K562 (cell line): ENCODE data around the gene RBFOX1. TPM values are rescaled to one million over a fixed set of nuclear protein-coding genes. Genes with fewer than 3 reads are reported as not detected.

Experiments
- ATAC-seq: fragments of 200-7000 bp; cut with Tn5 transposase; 3 replicates; pipeline ENCODE4 v1.9.1; 2020; ENCODE audit warnings: moderate library complexity
- BruUV-seq: library from RNA; stranded (reverse); fragments of 400-500 nt; replicated peaks from 2 replicates; lab custom pipeline; 2021; lab: Mats Ljungman, UMichigan
- CTCF ChIA-PET: fragments of 300-600 bp; formaldehyde crosslinking; extraction: SDS; loops from one replicate; lab custom pipeline; 2021; ENCODE audit warnings: low intra/inter-chr PET ratio; lab: Yijun Ruan, JAX
- POLR2A ChIA-PET: fragments of 300-600, 350-650 bp; sonication (Branson Sonifier 250); formaldehyde crosslinking; extraction: SDS; loops from one replicate; lab custom pipeline; 2021; ENCODE audit warnings: antibody characterized with exemption, inconsistent platforms; lab: Yijun Ruan, JAX
- DNase-seq, 4 experiments: peaks; one replicate each; pipeline versions ENCODE4 v3.0.0 to v3.0.0-alpha.2; 2011 to 2018; ENCODE audit warnings: low spot score in 3 of 4, mixed read lengths in 3 of 4; ENCODE audit errors: extremely low read depth in 1 of 4
- FAIRE-seq: peaks from 2 replicates; lab custom pipeline; 2011; peaks lifted over from hg19 to GRCh38; lab: Jason Lieb, UNC
- H2AFZ ChIP-seq: 2 replicates; pipeline ENCODE4 v1.6.0; 2011; ENCODE audit warnings: low read depth, low read length, control low read depth, inconsistent platforms
- H3K27ac ChIP-seq: fragments of 200-600 bp; 3 replicates; pipeline ENCODE4 v1.8.0; 2011; ENCODE audit warnings: low read depth, mild to moderate bottlenecking, control low read depth, inconsistent platforms, low read length, moderate library complexity, mixed read lengths; ENCODE audit errors: extremely low read depth
- H3K27me3 ChIP-seq, 2 experiments: fragments of 300-600 bp in 1 of 2; 2 replicates in 1 of 2; 3 replicates in 1 of 2; pipeline versions ENCODE4 v1.6.0 to v1.8.0; 2011; ENCODE audit warnings: inconsistent platforms in 2 of 2, low read length in 2 of 2, mild to moderate bottlenecking in 1 of 2, mixed read lengths in 1 of 2, moderate library complexity in 1 of 2; ENCODE audit not compliant: control insufficient read depth in 2 of 2, insufficient read depth in 2 of 2
- H3K36me3 ChIP-seq: fragments of 300-600 bp; 3 replicates; pipeline ENCODE4 v1.8.0; 2011; ENCODE audit warnings: mild to moderate bottlenecking, low read length, inconsistent platforms; ENCODE audit not compliant: control insufficient read depth, insufficient read depth
- H3K4me1 ChIP-seq, 2 experiments: fragments of 200-600 bp in 1 of 2; replicated peaks in 1 of 2; 2 replicates in 1 of 2; 3 replicates in 1 of 2; pipeline versions ENCODE4 v1.5.1 to v1.8.0; 2011; ENCODE audit warnings: inconsistent platforms in 2 of 2, low read length in 2 of 2, mild to moderate bottlenecking in 1 of 2, mixed read lengths in 1 of 2, moderate library complexity in 1 of 2; ENCODE audit not compliant: control insufficient read depth in 2 of 2, insufficient read depth in 2 of 2
- H3K4me2 ChIP-seq: 2 replicates; pipeline ENCODE4 v1.6.1; 2011; ENCODE audit warnings: low read length, control low read depth, inconsistent platforms, mixed read lengths; ENCODE audit not compliant: insufficient read depth
- H3K4me3 ChIP-seq: fragments of 200-600 bp; sonication (generic), shearing (Covaris generic); 2 replicates; pipeline ENCODE4 v1.5.1; 2016; ENCODE audit warnings: control low read depth, inconsistent platforms
- H3K79me2 ChIP-seq: fragments of 200-600 bp; 3 replicates; pipeline ENCODE4 v1.8.0; 2011; ENCODE audit warnings: low read length, inconsistent platforms; ENCODE audit not compliant: control insufficient read depth, insufficient read depth
- H3K9ac ChIP-seq, 2 experiments: 2 replicates each; pipeline versions ENCODE4 v1.6.0 to v1.6.1; 2011; ENCODE audit warnings: low read depth in 2 of 2, low read length in 2 of 2, control low read depth in 1 of 2, inconsistent platforms in 1 of 2, mild to moderate bottlenecking in 1 of 2, mixed read lengths in 1 of 2; ENCODE audit not compliant: insufficient read depth in 1 of 2
- H3K9me1 ChIP-seq: one replicate; pipeline ENCODE4 v1.6.0; 2011; ENCODE audit warnings: inconsistent platforms, mild to moderate bottlenecking, low read length, moderate library complexity; ENCODE audit not compliant: control insufficient read depth, insufficient read depth
- H3K9me3 ChIP-seq: replicated peaks from 2 replicates; pipeline ENCODE4 v1.5.1; 2011; ENCODE audit warnings: low read depth, low read length, inconsistent platforms; ENCODE audit not compliant: control insufficient read depth, insufficient read depth
- H4K20me1 ChIP-seq: replicated peaks from 2 replicates; pipeline ENCODE4 v1.6.1; 2011; ENCODE audit warnings: low read length, inconsistent platforms, mixed read lengths; ENCODE audit not compliant: control insufficient read depth, insufficient read depth
- ATF2 ChIP-seq: sonication (generic); formaldehyde crosslinking; IDR thresholded peaks from 2 replicates; pipeline ENCODE4 v1.8.1; 2022; ENCODE audit warnings: missing genetic modification reagents
- BDP1 ChIP-seq: IDR thresholded peaks from 3 replicates; pipeline ENCODE4 v1.6.1; 2011; ENCODE audit not compliant: insufficient read length, insufficient read depth
- BRD4 ChIP-seq: fragments of 200-600 bp; sonication (generic); IDR thresholded peaks from 2 replicates; pipeline ENCODE4 v1.6.1; 2017; ENCODE audit warnings: inconsistent platforms
- DMBX1 ChIP-seq: fragments of 250-450 bp; sonication (Bioruptor Pico); IDR thresholded peaks from 2 replicates; pipeline ENCODE4 v1.8.0; 2022; ENCODE audit warnings: inconsistent platforms, mild to moderate bottlenecking, moderate library complexity, borderline replicate concordance
- GTF3C2 ChIP-seq: IDR thresholded peaks from 3 replicates; pipeline ENCODE4 v1.6.1; 2011; ENCODE audit warnings: borderline replicate concordance, mild to moderate bottlenecking, moderate library complexity; ENCODE audit not compliant: insufficient read length; ENCODE audit errors: extremely low read depth
- JUNB ChIP-seq: fragments of 450-650 bp; formaldehyde crosslinking; conservative IDR thresholded peaks from 2 replicates; pipeline ENCODE4 v1.4.0; 2020; ENCODE audit warnings: mild to moderate bottlenecking
- MEF2A ChIP-seq: IDR thresholded peaks from 2 replicates; pipeline ENCODE4 v1.6.1; 2011; ENCODE audit warnings: low read depth, mild to moderate bottlenecking, low read length, moderate library complexity; ENCODE audit not compliant: control insufficient read depth
- PBX2 ChIP-seq, 2 experiments: IDR thresholded peaks in 1 of 2; conservative IDR thresholded peaks in 1 of 2; 2 replicates each; pipeline ENCODE4 v1.6.1; 2016; ENCODE audit warnings: low read depth in 2 of 2, mild to moderate bottlenecking in 1 of 2, missing compliant biosample characterization in 1 of 2, missing genetic modification characterization in 1 of 2, moderate library complexity in 1 of 2
- PYGO2 ChIP-seq: fragments of 450-650 bp; IDR thresholded peaks from 2 replicates; pipeline ENCODE4 v1.6.1; 2016; ENCODE audit warnings: mild to moderate bottlenecking, missing genetic modification characterization, moderate library complexity, missing compliant biosample characterization
- SRF ChIP-seq, 2 experiments: fragments of 250-450, 450-650 bp in 1 of 2; sonication (Bioruptor Pico) in 1 of 2; sonication (generic) in 1 of 2; formaldehyde crosslinking; IDR thresholded peaks; 2 replicates each; pipeline versions ENCODE4 v1.5.0 to v1.5.1; 2020 to 2022; ENCODE audit warnings: mild to moderate bottlenecking in 1 of 2, missing genetic modification reagents in 1 of 2
- ZNF232 ChIP-seq: sonication (generic); formaldehyde crosslinking; IDR thresholded peaks from 2 replicates; pipeline ENCODE4 v1.8.0; 2022; ENCODE audit warnings: mild to moderate bottlenecking, missing genetic modification reagents
- ZNF785 ChIP-seq: fragments of 250-450 bp; sonication (Bioruptor Pico); IDR thresholded peaks from 2 replicates; pipeline ENCODE4 v1.4.0; 2020; ENCODE audit warnings: mild to moderate bottlenecking
- WGBS: fragments of 100-300 bp; shearing (Covaris generic); methylation state at CpG from one replicate; pipeline ENCODE4 v1.1.6; 2016; ENCODE audit warnings: low coverage, mixed read lengths; ENCODE audit not compliant: insufficient coverage; ENCODE audit errors: missing lambda C conversion rate; 5-methylcytosine and 5-hydroxymethylcytosine counted together
- in situ Hi-C: fragments of 300-500 bp; cut with MboI; formaldehyde crosslinking; loops from 4 replicates; pipeline ENCODE4 v1.15.0; 2018; ENCODE audit warnings: inconsistent platforms, mixed read lengths
- intact Hi-C: fragments of 100-400 bp; cut with micrococcal nuclease; formaldehyde crosslinking; loops from 2 replicates; pipeline ENCODE4 v1.14.2; 2022
- polyA plus RNA-seq, 8 experiments: library from polyadenylated mRNA; depleted of rRNA in 4 of 8; stranded (reverse) in 5 of 8; unstranded in 3 of 8; fragments of >200 nt; fragmentation: Nextera tagmentation in 2 of 8; fragmentation: Illumina TruSeq in 1 of 8; extraction: Ambion mirVana in 2 of 8; extraction: Trizol in 1 of 8; gene quantifications; 2 replicates each; pipeline versions ENCODE4 v1.2.1 to v1.2.3, GENCODE V29; 2011 to 2014; ENCODE audit warnings: inconsistent platforms in 1 of 8, missing spikeins in 1 of 8
- total RNA-seq, 7 experiments: library from RNA; depleted of rRNA in 6 of 7; stranded (reverse); fragments of >200 nt in 6 of 7; fragmentation: Illumina TruSeq in 2 of 7; extraction: Trizol in 2 of 7; gene quantifications; 2 replicates each; pipeline versions ENCODE4 v1.2.1 to v1.2.3, GENCODE V29; 2011 to 2021; ENCODE audit warnings: low replicate concordance in 1 of 7

The RBFOX1 gene
- total and polyA plus RNA-seq, 9 of the 15 experiments (the other 6 are each of a cell fraction or from before 2014, with no cell fraction given): 0.03 TPM; not detected in 8

GRCh38 chr16:7550096-7550495 is 217.5 kb downstream of the RBFOX1 start:
- in situ Hi-C loops (no loop called here), intact Hi-C loops (no loop called here)
- Histone ChIP-seq H3K36me3 (no peaks in the 10 kb centered on the region), H3K9me3 (no peaks in the 10 kb centered on the region), H3K4me2 (no peak overlapping the region), H3K9me1 (no peaks in the 10 kb centered on the region), H4K20me1 (no peaks in the 10 kb centered on the region), H3K4me3 (no peak overlapping the region), H3K27ac (no peak overlapping the region), H3K9ac (no peak overlapping the region), H3K27me3 (peaks cover 8 to 16% of the 10 kb centered on the region in 2 experiments; a peak in 4 of 5 replicates), H3K79me2 (no peaks in the 10 kb centered on the region), H3K4me1 (no peaks in the 10 kb centered on the region), H2AFZ (no peak overlapping the region)
- CTCF ChIA-PET: no interaction called here
- BruUV-seq: no TSS peak
- WGBS: 0% methylated on average over 7 of the region's 7 CpGs
- DNase-seq: no peak
- ATAC-seq: no peak
- POLR2A ChIA-PET: no interaction called here
- no peak for FAIRE-seq
- TF ChIP-seq MEF2A (no peak), PBX2 (CRISPR knock-in tag; IDR thresholded peaks at IDR 0.05; ENCODE audit: low read depth) (no peak), PBX2 (tag; conservative IDR thresholded peaks at IDR 0.05; ENCODE audit: low read depth) (no peak), DMBX1 (CRISPR knock-in tag) (no peak), BDP1 (no peak), ZNF785 (CRISPR knock-in tag) (no peak), SRF (CRISPR knock-in tag; IDR thresholded peaks at IDR 0.05) (no peak), JUNB (CRISPR knock-in tag) (no peak), PYGO2 (no peak), ZNF232 (CRISPR knock-in tag) (no peak), GTF3C2 (no peak), ATF2 (no peak), BRD4 (no peak)
